H1 (cell line): ENCODE results near the gene SNF8. TPM values are rescaled to one million over a fixed set of nuclear protein-coding genes. Genes with fewer than 3 reads are reported as not detected.

Experiments used
- CTCF ChIA-PET: fragments of 300-600 bp; sonication (Branson Sonifier 250); formaldehyde crosslinking; loops from one replicate; lab custom pipeline; 2021; ENCODE audit not compliant: partially characterized antibody; lab: Charles Lee
- POLR2A ChIA-PET: fragments of 300-600 bp; sonication (Branson Sonifier 250); formaldehyde crosslinking; loops from one replicate; lab custom pipeline; 2021; ENCODE audit warnings: inconsistent platforms; ENCODE audit not compliant: partially characterized antibody; lab: Charles Lee
- DNase-seq, 2 experiments: peaks; one replicate each; pipeline versions ENCODE4 v3.0.0 to v3.0.0-alpha.2; 2010 to 2022; ENCODE audit warnings: low spot score in 2 of 2, low read depth in 1 of 2, mixed read lengths in 1 of 2
- FAIRE-seq: peaks from 2 replicates; lab custom pipeline; 2011; peaks lifted over from hg19 to GRCh38; lab: Jason Lieb, UNC
- H2AFZ ChIP-seq: 2 replicates; pipeline ENCODE4 v1.8.1; 2012; ENCODE audit warnings: low read length, inconsistent platforms
- H2AK5ac ChIP-seq: 2 replicates; pipeline ENCODE4 v1.6.1; 2013; ENCODE audit warnings: low read depth, low read length
- H2BK120ac ChIP-seq: replicated peaks from 2 replicates; pipeline ENCODE3; 2013; ENCODE audit warnings: low read depth, low read length, inconsistent platforms
- H2BK12ac ChIP-seq: 2 replicates; pipeline ENCODE4 v1.6.1; 2013; ENCODE audit warnings: low read depth, low read length
- H2BK15ac ChIP-seq: 2 replicates; pipeline ENCODE4 v1.6.1; 2013; ENCODE audit warnings: low read length
- H2BK20ac ChIP-seq: 2 replicates; pipeline ENCODE4 v1.6.1; 2013; ENCODE audit warnings: low read length
- H2BK5ac ChIP-seq: 2 replicates; pipeline ENCODE4 v1.6.1; 2013; ENCODE audit warnings: low read depth, low read length
- H3K14ac ChIP-seq: 2 replicates; pipeline ENCODE4 v1.6.1; 2013; ENCODE audit warnings: inconsistent platforms; ENCODE audit not compliant: insufficient read length
- H3K18ac ChIP-seq: 2 replicates; pipeline ENCODE4 v1.6.1; 2013; ENCODE audit warnings: low read length; ENCODE audit errors: extremely low read depth
- H3K23ac ChIP-seq: 2 replicates; pipeline ENCODE4 v1.6.1; 2013; ENCODE audit warnings: inconsistent platforms; ENCODE audit not compliant: insufficient read length
- H3K23me2 ChIP-seq: 2 replicates; pipeline ENCODE4 v1.6.1; 2013; ENCODE audit warnings: low read depth, low read length
- H3K27ac ChIP-seq: 2 replicates; pipeline ENCODE4 v1.6.1; 2011; ENCODE audit warnings: low read depth, low read length, inconsistent platforms
- H3K27me3 ChIP-seq, 4 experiments: replicated peaks in 1 of 4; 1 replicate in 1 of 4; 2 replicates in 3 of 4; pipeline versions ENCODE4 v1.6.1 to v1.8.1; 2011 to 2013; ENCODE audit warnings: low read length in 3 of 4, mild to moderate bottlenecking in 3 of 4, inconsistent platforms in 2 of 4, mixed read lengths in 2 of 4, moderate library complexity in 1 of 4; ENCODE audit not compliant: control insufficient read depth in 3 of 4, insufficient read depth in 3 of 4; ENCODE audit errors: extremely low read depth in 1 of 4
- H3K36me3 ChIP-seq, 4 experiments: 2 replicates each; pipeline versions ENCODE4 v1.6.1 to v1.8.1; 2011 to 2013; ENCODE audit warnings: mild to moderate bottlenecking in 4 of 4, low read length in 3 of 4, moderate library complexity in 2 of 4, control low read depth in 1 of 4, inconsistent platforms in 1 of 4; ENCODE audit not compliant: insufficient read depth in 4 of 4, control insufficient read depth in 2 of 4
- H3K4ac ChIP-seq: replicated peaks from 2 replicates; pipeline ENCODE3; 2013; ENCODE audit warnings: low read length, low read depth, mixed read lengths, inconsistent platforms; ENCODE audit not compliant: insufficient read length
- H3K4me1 ChIP-seq, 4 experiments: replicated peaks in 1 of 4; 1 replicate in 1 of 4; 2 replicates in 3 of 4; pipeline versions ENCODE4 v1.6.1 to v1.8.1; 2011 to 2013; ENCODE audit warnings: low read length in 3 of 4, inconsistent platforms in 2 of 4, mixed read lengths in 1 of 4; ENCODE audit not compliant: insufficient read depth in 4 of 4, control insufficient read depth in 3 of 4
- H3K4me2 ChIP-seq, 2 experiments: 2 replicates each; pipeline versions ENCODE4 v1.6.1 to v1.8.1; 2011 to 2013; ENCODE audit warnings: low read depth in 2 of 2, low read length in 2 of 2, control low read depth in 1 of 2, inconsistent platforms in 1 of 2, mild to moderate bottlenecking in 1 of 2; ENCODE audit not compliant: insufficient read depth in 1 of 2
- H3K4me3 ChIP-seq, 4 experiments: fragments of 200-600, 300-600 bp in 1 of 4; sonication (generic), shearing (Covaris generic), sonication (Bioruptor Twin) in 1 of 4; 2 replicates each; pipeline versions ENCODE4 v1.5.1 to v1.8.1; 2011 to 2016; ENCODE audit warnings: low read length in 4 of 4, low read depth in 3 of 4, control low read depth in 2 of 4, inconsistent platforms in 2 of 4, mild to moderate bottlenecking in 2 of 4, mixed read lengths in 1 of 4, moderate library complexity in 1 of 4; ENCODE audit not compliant: insufficient read depth in 2 of 4; ENCODE audit errors: extremely low read depth in 1 of 4
- H3K56ac ChIP-seq: replicated peaks from 2 replicates; pipeline ENCODE3; 2013; ENCODE audit warnings: low read depth, mild to moderate bottlenecking, mixed read lengths, low read length, inconsistent platforms; ENCODE audit not compliant: insufficient read length
- H3K79me1 ChIP-seq: 2 replicates; pipeline ENCODE4 v1.6.1; 2013; ENCODE audit warnings: low read depth, low read length, control low read depth
- H3K79me2 ChIP-seq, 2 experiments: 2 replicates each; pipeline versions ENCODE4 v1.6.1 to v1.8.1; 2012 to 2013; ENCODE audit warnings: low read length in 2 of 2, mild to moderate bottlenecking in 2 of 2, inconsistent platforms in 1 of 2; ENCODE audit not compliant: insufficient read depth in 2 of 2, control insufficient read depth in 1 of 2
- H3K9ac ChIP-seq, 4 experiments: replicated peaks in 1 of 4; 1 replicate in 1 of 4; 2 replicates in 3 of 4; pipeline versions ENCODE4 v1.6.1 to v1.8.1; 2011 to 2013; ENCODE audit warnings: low read depth in 3 of 4, low read length in 3 of 4, control low read depth in 2 of 4, mild to moderate bottlenecking in 2 of 4, moderate library complexity in 2 of 4, inconsistent platforms in 1 of 4; ENCODE audit errors: extremely low read depth in 1 of 4
- H3K9me3 ChIP-seq, 2 experiments: 2 replicates each; pipeline versions ENCODE4 v1.6.1 to v1.8.1; 2012 to 2013; ENCODE audit warnings: mild to moderate bottlenecking in 2 of 2, moderate library complexity in 2 of 2, control low read depth in 1 of 2, inconsistent platforms in 1 of 2, low read depth in 1 of 2, low read length in 1 of 2, mixed read lengths in 1 of 2; ENCODE audit not compliant: insufficient read depth in 2 of 2
- H4K20me1 ChIP-seq, 2 experiments: replicated peaks in 1 of 2; 2 replicates each; pipeline versions ENCODE3 to v1.8.1; 2011 to 2013; ENCODE audit warnings: inconsistent platforms in 2 of 2, low read length in 2 of 2, mild to moderate bottlenecking in 1 of 2; ENCODE audit not compliant: insufficient read depth in 2 of 2, control insufficient read depth in 1 of 2
- H4K5ac ChIP-seq: 2 replicates; pipeline ENCODE4 v1.6.1; 2013; ENCODE audit warnings: low read length, low read depth, mixed read lengths, inconsistent platforms; ENCODE audit not compliant: insufficient read length
- H4K8ac ChIP-seq: 2 replicates; pipeline ENCODE4 v1.8.0; 2013; ENCODE audit warnings: mild to moderate bottlenecking, moderate library complexity, low read length, inconsistent platforms; ENCODE audit not compliant: insufficient read depth; ENCODE audit errors: extremely low read depth
- H4K91ac ChIP-seq: replicated peaks from 2 replicates; pipeline ENCODE3; 2013; ENCODE audit warnings: low read length, mixed read lengths, inconsistent platforms; ENCODE audit not compliant: insufficient read length
- EP300 ChIP-seq, 2 experiments: IDR thresholded peaks; 1 replicate in 1 of 2; 2 replicates in 1 of 2; pipeline ENCODE4 v1.6.1; 2011 to 2012; ENCODE audit warnings: low read depth in 2 of 2, low read length in 2 of 2, mild to moderate bottlenecking in 2 of 2, borderline replicate concordance in 1 of 2, inconsistent platforms in 1 of 2, moderate library complexity in 1 of 2
- SRF ChIP-seq: IDR thresholded peaks from 2 replicates; pipeline ENCODE4 v1.6.1; 2011; ENCODE audit warnings: mild to moderate bottlenecking, low read depth, low read length, moderate library complexity
- WGBS, 2 experiments: shearing (Covaris generic) in 1 of 2; methylation state at CpG; one replicate each; pipeline versions ENCODE4 v1.1.6 to v1.1.7; 2013 to 2015; ENCODE audit warnings: low lambda C conversion rate in 2 of 2, mixed read lengths in 2 of 2, inconsistent platforms in 1 of 2, low coverage in 1 of 2, missing lambda C conversion rate in 1 of 2; ENCODE audit not compliant: insufficient replicate concordance in 2 of 2, insufficient coverage in 1 of 2, insufficient read length in 1 of 2; ENCODE audit errors: extremely low coverage in 1 of 2, missing lambda C conversion rate in 1 of 2; 5-methylcytosine and 5-hydroxymethylcytosine counted together
- polyA plus RNA-seq, 7 experiments: library from polyadenylated mRNA; depleted of rRNA in 3 of 7; stranded (reverse) in 5 of 7; unstranded in 2 of 7; fragments of >200 nt in 5 of 7; fragments of 200-250 nt in 2 of 7; gene quantifications; 1 replicate in 5 of 7; 2 replicates in 1 of 7; 4 replicates in 1 of 7; pipeline versions ENCODE4 v1.2.1 to v1.2.3, GENCODE V29; 2011 to 2013; ENCODE audit warnings: missing spikeins in 2 of 7, mixed read lengths in 2 of 7
- small RNA-seq: library from polyadenylated mRNA; stranded (forward); fragments of <200 nt; extraction: miRNeasy Mini kit (QIAGEN cat#:217004); gene quantifications from one replicate; pipeline ENCODE3, GENCODE V24; 2013; ENCODE audit not compliant: insufficient read depth
- total RNA-seq: library from RNA; stranded (reverse); fragmentation: NEBNext Ultra II Directional; extraction: Animal tissue kit (Norgen Biotek cat#: 25700); gene quantifications from 2 replicates; pipeline ENCODE4 v1.2.1, GENCODE V29; 2021

The SNF8 gene
- total and polyA plus RNA-seq, 2 of the 8 experiments (the other 6 are each of a cell fraction or from before 2014, with no cell fraction given), result 132 to 133 TPM

GRCh38 chr17:48882272-48882671 lies 62.4 kb downstream of the SNF8 start:
- H3K4me1 ChIP-seq, result no peaks in the 10 kb centered on the region
- no peaks in the 10 kb centered on the region for H3K79me2 ChIP-seq
- DNase-seq, result no peak
- H2BK5ac ChIP-seq, result no peak overlapping the region
- no peak overlapping the region for H3K4me2 ChIP-seq
- H3K79me1 ChIP-seq, result no peaks in the 10 kb centered on the region
- no peaks in the 10 kb centered on the region for H3K36me3 ChIP-seq
- no peak overlapping the region for H2BK12ac ChIP-seq
- FAIRE-seq, result no peak
- H4K91ac ChIP-seq, result no peak overlapping the region
- no peak overlapping the region for H3K14ac ChIP-seq
- H3K27ac ChIP-seq, result no peak overlapping the region
- H3K4ac ChIP-seq, result no peak overlapping the region
- H2AFZ ChIP-seq, result no peak overlapping the region
- 83% methylated on average over 2 of the region's 2 CpGs; no CpG with 5 or more reads in 1 of the 2 experiments for WGBS, 2 experiments
- H3K27me3 ChIP-seq, result no peaks in the 10 kb centered on the region; a peak in 1 of 7 replicates
- TF ChIP-seq SRF, result no peak
- TF ChIP-seq EP300 (IDR thresholded peaks at IDR 0.05; ENCODE audit: borderline replicate concordance in 1 of 2, low read depth in 2 of 2, low read length in 2 of 2), result no peak
- H4K5ac ChIP-seq, result no peak overlapping the region
- no peak overlapping the region for H3K56ac ChIP-seq
- no peak overlapping the region for H2BK120ac ChIP-seq
- CTCF ChIA-PET, result interaction anchor here (0.6 to 63.3 kb wide), 6 partner anchors 50 to 392 kb away, joined by 3 to 2590 read pairs (median 38); partner anchors contain the start of genes CALCOCO2, HOXB13, PRAC1 and PRAC2
- H4K20me1 ChIP-seq, result no peaks in the 10 kb centered on the region
- no peaks in the 10 kb centered on the region for H3K9me3 ChIP-seq
- H4K8ac ChIP-seq, result no peak overlapping the region
- H3K9ac ChIP-seq, result no peak overlapping the region
- H2AK5ac ChIP-seq, result no peak overlapping the region
- H2BK15ac ChIP-seq, result no peak overlapping the region
- H3K23me2 ChIP-seq, result no peaks in the 10 kb centered on the region
- no peak overlapping the region for H3K4me3 ChIP-seq
- no peak overlapping the region for H3K18ac ChIP-seq
- POLR2A ChIA-PET, result no interaction called here
- H3K23ac ChIP-seq, result no peak overlapping the region
- no peak overlapping the region for H2BK20ac ChIP-seq

Small RNA genes within 50 kb of the gene (small RNA-seq; reads per million reads assigned to genes)
- gene AC068531.1 (not detected), gene RF00263 (not detected), gene RF01210 (not detected), gene RNU1-42P (0.51 reads per million)

Other genes with a start within 250 kb of the SNF8 start
- not detected in 2 replicates for gene PRAC1, start 222.3 kb downstream of the SNF8 start, total RNA-seq
- not detected in 2 replicates for gene PRAC1, start 222.3 kb downstream of the SNF8 start, polyA plus RNA-seq (2011; rRNA removed)
- not detected in 2 replicates for gene PRAC2, start 221.7 kb downstream of the SNF8 start, total RNA-seq
- not detected in 2 replicates for gene PRAC2, start 221.7 kb downstream of the SNF8 start, polyA plus RNA-seq (2011; rRNA removed)
- not detected in 2 replicates for gene HOXB13, start 216.1 kb downstream of the SNF8 start, total RNA-seq
- gene HOXB13, start 216.1 kb downstream of the SNF8 start, polyA plus RNA-seq (2011; rRNA removed), result not detected in 2 replicates
- gene TTLL6, start 127.6 kb downstream of the SNF8 start, total RNA-seq, result 2.6 and 2.7 TPM in 2 replicates
- 4.3 and 5.0 TPM in 2 replicates for gene TTLL6, start 127.6 kb downstream of the SNF8 start, polyA plus RNA-seq (2011; rRNA removed)
- gene CALCOCO2, start 113.8 kb downstream of the SNF8 start, total RNA-seq, result 27.7 and 31.8 TPM in 2 replicates
- gene CALCOCO2, start 113.8 kb downstream of the SNF8 start, polyA plus RNA-seq (2011; rRNA removed), result 9.5 and 12.1 TPM in 2 replicates
- gene ATP5MC1, start 52.1 kb downstream of the SNF8 start, total RNA-seq, result 117 and 129 TPM in 2 replicates
- 629 and 1,042 TPM in 2 replicates for gene ATP5MC1, start 52.1 kb downstream of the SNF8 start, polyA plus RNA-seq (2011; rRNA removed)
- 75.3 and 75.9 TPM in 2 replicates for gene UBE2Z, start 36.4 kb downstream of the SNF8 start, total RNA-seq
- 73.4 and 76.4 TPM in 2 replicates for gene UBE2Z, start 36.4 kb downstream of the SNF8 start, polyA plus RNA-seq (2011; rRNA removed)
- gene GIP, start 23.8 kb upstream of the SNF8 start, total RNA-seq, result not detected in 2 replicates
- gene GIP, start 23.8 kb upstream of the SNF8 start, polyA plus RNA-seq (2011; rRNA removed), result 0.14 and 0.16 TPM in 2 replicates
- 487 and 513 TPM in 2 replicates for gene IGF2BP1, start 52.5 kb upstream of the SNF8 start, total RNA-seq
- 41.6 and 92.2 TPM in 2 replicates for gene IGF2BP1, start 52.5 kb upstream of the SNF8 start, polyA plus RNA-seq (2011; rRNA removed)
- gene B4GALNT2, start 187.9 kb upstream of the SNF8 start, total RNA-seq, result 0.04 TPM in 1 of 2 replicates, not detected in the other
- not detected in 2 replicates for gene B4GALNT2, start 187.9 kb upstream of the SNF8 start, polyA plus RNA-seq (2011; rRNA removed)